ENCODE results near the gene KCNG2. TPM values are rescaled to one million over a fixed set of nuclear protein-coding genes. Genes with fewer than 3 reads are reported as not detected.

KCNG2 gene
- total and polyA plus RNA-seq, 9 of the 15 experiments (the other 6 are each of a cell fraction or from before 2014, with no cell fraction given) = not detected

- 24% methylated on average over 12 of the region's 36 CpGs for WGBS (ENCODE audit: insufficient coverage, low coverage, missing lambda C conversion rate)
- ChIA-PET POLR2A (interaction anchor here (1.1 kb wide), 1 partner anchor 11 kb away, joined by 3 read pairs; no protein-coding TSS in a partner anchor), CTCF (ENCODE audit: low intra/inter-chr PET ratio) (no interaction called here)
- H3K4me1 ChIP-seq (replicated peaks in 1 of 2; ENCODE audit: control insufficient read depth in 2 of 2, insufficient read depth in 2 of 2, low read length in 2 of 2) = peaks cover 0 to 18% of the 10 kb centered on the region in 2 experiments; a peak in 2 of 5 replicates
- no peak overlapping the region for H3K4me3 ChIP-seq
- H3K9ac ChIP-seq (ENCODE audit: insufficient read depth in 1 of 2, low read depth in 2 of 2, low read length in 2 of 2) = no peak overlapping the region
- no peaks in the 10 kb centered on the region for H3K9me1 ChIP-seq (ENCODE audit: control insufficient read depth, insufficient read depth, low read length)
- H4K20me1 ChIP-seq (replicated peaks; ENCODE audit: control insufficient read depth, insufficient read depth, low read length) = no peaks in the 10 kb centered on the region
- H3K27ac ChIP-seq (ENCODE audit: extremely low read depth, low read depth, low read length) = no peak overlapping the region
- DNase-seq (ENCODE audit: extremely low read depth in 1 of 4, low spot score in 3 of 4) (no peak), ATAC-seq (no peak), FAIRE-seq (no peak)
- TF ChIP-seq ZNF444 (CRISPR knock-in tag; IDR thresholded peaks at IDR 0.05) = no peak
- no peak for TF ChIP-seq ARID4B (CRISPR knock-in tag; IDR thresholded peaks at IDR 0.05)
- TF ChIP-seq ADNP (tag; IDR thresholded peaks at IDR 0.05) = no peak
- no peak for TF ChIP-seq GTF2B (IDR thresholded peaks at IDR 0.05; ENCODE audit: extremely low read depth, insufficient read length)
- no peak for TF ChIP-seq ZBTB8A (IDR thresholded peaks at IDR 0.05; ENCODE audit: partially characterized antibody)
- no peak for TF ChIP-seq TARDBP (IDR thresholded peaks at IDR 0.05)
- TF ChIP-seq SPI1 (IDR thresholded peaks at IDR 0.05; ENCODE audit: borderline replicate concordance, low read depth, low read length) = peak; percentile 66; the same call in 1 of the 2 replicates
- H3K79me2 ChIP-seq (ENCODE audit: control insufficient read depth, insufficient read depth, low read length) = no peaks in the 10 kb centered on the region
- H3K36me3 ChIP-seq (ENCODE audit: control insufficient read depth, insufficient read depth, low read length) = no peaks in the 10 kb centered on the region
- BruUV-seq (replicated peaks) = no TSS peak
- intact Hi-C loops (cut with micrococcal nuclease) = no loop called here
- no peak overlapping the region for H2AFZ ChIP-seq (ENCODE audit: low read depth, low read length)
- no peaks in the 10 kb centered on the region for H3K9me3 ChIP-seq (replicated peaks; ENCODE audit: control insufficient read depth, insufficient read depth, low read depth, low read length)
- peaks cover 25 to 88% of the 10 kb centered on the region in 2 experiments; a peak in 4 of 5 replicates for H3K27me3 ChIP-seq (ENCODE audit: control insufficient read depth in 2 of 2, insufficient read depth in 2 of 2, low read length in 2 of 2)
- in situ Hi-C loops (cut with MboI) = no loop called here
- H3K4me2 ChIP-seq (ENCODE audit: insufficient read depth, low read length) = no peak overlapping the region
Observed at GRCh38 chr18:79872527-79873444, 75.0 kb downstream of the KCNG2 start.

All from K562 (cell line).